Measurements from ENCODE around the gene RSRC1. TPM values are rescaled to one million over a fixed set of nuclear protein-coding genes. Genes with fewer than 3 reads are reported as not detected.

RSRC1 gene
- total and polyA plus RNA-seq, 10 donors = 7.2 to 56.5 (median 33.1) TPM

DNA sequence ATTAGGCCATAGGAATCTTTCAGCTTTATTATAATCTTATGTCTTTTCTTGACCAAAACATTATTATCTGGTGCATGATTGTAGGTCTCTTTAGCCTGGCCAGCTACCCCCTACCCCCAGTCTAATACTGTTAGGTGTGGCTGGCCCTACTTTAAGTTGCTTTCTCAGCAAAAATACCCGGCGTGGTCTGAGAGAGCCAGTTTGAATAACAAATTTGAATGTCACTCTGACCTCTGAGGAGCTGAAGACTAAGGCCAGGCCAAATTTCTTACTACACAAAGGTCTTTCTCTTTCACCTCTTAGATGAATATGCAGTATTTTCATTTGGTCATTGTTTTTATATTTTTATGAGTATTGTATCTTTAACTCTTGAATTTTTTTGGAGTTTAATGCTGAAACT is 272.6 kb downstream of the RSRC1 start:
- H3K27ac ChIP-seq = no peak overlapping the region
- no peak overlapping the region for H3K4me3 ChIP-seq
- no peaks in the 10 kb centered on the region for H3K9me3 ChIP-seq
- DNase-seq = no peak
- no peaks in the 10 kb centered on the region for H3K36me3 ChIP-seq
- no peaks in the 10 kb centered on the region for H3K4me1 ChIP-seq
- intact Hi-C loops (cut with DNase I; ENCODE audit: low total_unique reads) = no loop called here
- no peaks in the 10 kb centered on the region for H3K27me3 ChIP-seq (replicated peaks in 1 of 7)
- TF ChIP-seq POLR2AphosphoS5 (IDR thresholded peaks at IDR 0.05) (no peak), POLR2A (IDR thresholded peaks at IDR 0.05) (no peak)
- TF ChIP-seq, protein P1, sequence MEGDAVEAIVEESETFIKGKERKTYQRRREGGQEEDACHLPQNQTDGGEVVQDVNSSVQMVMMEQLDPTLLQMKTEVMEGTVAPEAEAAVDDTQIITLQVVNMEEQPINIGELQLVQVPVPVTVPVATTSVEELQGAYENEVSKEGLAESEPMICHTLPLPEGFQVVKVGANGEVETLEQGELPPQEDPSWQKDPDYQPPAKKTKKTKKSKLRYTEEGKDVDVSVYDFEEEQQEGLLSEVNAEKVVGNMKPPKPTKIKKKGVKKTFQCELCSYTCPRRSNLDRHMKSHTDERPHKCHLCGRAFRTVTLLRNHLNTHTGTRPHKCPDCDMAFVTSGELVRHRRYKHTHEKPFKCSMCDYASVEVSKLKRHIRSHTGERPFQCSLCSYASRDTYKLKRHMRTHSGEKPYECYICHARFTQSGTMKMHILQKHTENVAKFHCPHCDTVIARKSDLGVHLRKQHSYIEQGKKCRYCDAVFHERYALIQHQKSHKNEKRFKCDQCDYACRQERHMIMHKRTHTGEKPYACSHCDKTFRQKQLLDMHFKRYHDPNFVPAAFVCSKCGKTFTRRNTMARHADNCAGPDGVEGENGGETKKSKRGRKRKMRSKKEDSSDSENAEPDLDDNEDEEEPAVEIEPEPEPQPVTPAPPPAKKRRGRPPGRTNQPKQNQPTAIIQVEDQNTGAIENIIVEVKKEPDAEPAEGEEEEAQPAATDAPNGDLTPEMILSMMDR (IDR thresholded peaks at IDR 0.05 in 8 of 11, conservative IDR thresholded peaks at IDR 0.05 in 3 of 11) = no peak
- 66 to 97% (median 71%) methylated on average over 2 of the region's 2 CpGs for WGBS, 5 donors

GRCh38 chr3:158384019-158384418 is 274.1 kb downstream of the RSRC1 start:
- Histone ChIP-seq H3K36me3 (no peaks in the 10 kb centered on the region), H3K27me3 (replicated peaks in 1 of 7) (no peaks in the 10 kb centered on the region), H3K9me3 (no peaks in the 10 kb centered on the region), H3K4me1 (no peaks in the 10 kb centered on the region), H3K27ac (no peak overlapping the region), H3K4me3 (no peak overlapping the region)
- intact Hi-C loops (cut with DNase I; ENCODE audit: low total_unique reads) = no loop called here
- 85 to 94% (median 92%) methylated on average over 2 of the region's 2 CpGs for WGBS, 5 donors
- TF ChIP-seq, protein P1 (IDR thresholded peaks at IDR 0.05 in 8 of 11, conservative IDR thresholded peaks at IDR 0.05 in 3 of 11) = no peak
- TF ChIP-seq POLR2AphosphoS5 (IDR thresholded peaks at IDR 0.05) = no peak
- no peak for TF ChIP-seq POLR2A (IDR thresholded peaks at IDR 0.05)
- no peak for DNase-seq

GRCh38 chr3:158395421-158395820 is 285.5 kb downstream of the RSRC1 start:
- no peaks in the 10 kb centered on the region for H3K36me3 ChIP-seq
- intact Hi-C loops (cut with DNase I; ENCODE audit: low total_unique reads) = no loop called here
- TF ChIP-seq, protein P1 (IDR thresholded peaks at IDR 0.05 in 8 of 11, conservative IDR thresholded peaks at IDR 0.05 in 3 of 11) = no peak
- no peak for TF ChIP-seq POLR2A (IDR thresholded peaks at IDR 0.05)
- TF ChIP-seq POLR2AphosphoS5 (IDR thresholded peaks at IDR 0.05) = no peak
- H3K27ac ChIP-seq = no peak overlapping the region
- H3K9me3 ChIP-seq = peaks cover 0 to 32% (median 20%) of the 10 kb centered on the region in 8 donors
- H3K27me3 ChIP-seq (replicated peaks in 1 of 7) = no peaks in the 10 kb centered on the region
- H3K4me3 ChIP-seq = no peak overlapping the region
- DNase-seq = no peak
- no peaks in the 10 kb centered on the region for H3K4me1 ChIP-seq
- 71 to 100% (median 97%) methylated on average over 2 of the region's 2 CpGs for WGBS, 5 donors

DNA sequence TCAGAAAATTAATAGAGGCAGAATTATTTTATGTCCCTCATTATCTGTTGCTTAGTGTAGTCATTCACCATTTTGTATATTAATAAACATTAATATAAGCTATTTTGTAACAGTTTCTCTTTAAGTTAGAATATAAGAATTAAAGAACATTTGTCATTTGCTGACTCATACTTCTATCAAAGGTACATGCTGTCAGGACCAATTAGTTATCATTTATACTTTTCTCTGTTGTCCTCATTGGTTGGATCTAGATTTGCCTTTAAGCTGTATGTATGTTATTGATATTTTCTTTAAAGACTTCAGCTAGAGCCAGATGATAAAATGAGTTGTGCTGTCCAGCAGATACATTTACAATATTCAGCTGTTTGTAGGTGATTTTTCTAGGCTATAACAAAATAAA is 292.7 kb downstream of the RSRC1 start:
- Histone ChIP-seq H3K4me1 (no peaks in the 10 kb centered on the region), H3K9me3 (no peaks in the 10 kb centered on the region), H3K36me3 (no peaks in the 10 kb centered on the region), H3K27me3 (replicated peaks in 1 of 7) (no peaks in the 10 kb centered on the region), H3K27ac (no peak overlapping the region), H3K4me3 (no peak overlapping the region)
- intact Hi-C loops (cut with DNase I; ENCODE audit: low total_unique reads) = no loop called here
- DNase-seq = no peak
- TF ChIP-seq, protein P1 (IDR thresholded peaks at IDR 0.05 in 8 of 11, conservative IDR thresholded peaks at IDR 0.05 in 3 of 11) = no peak
- no peak for TF ChIP-seq POLR2A (IDR thresholded peaks at IDR 0.05)
- TF ChIP-seq POLR2AphosphoS5 (IDR thresholded peaks at IDR 0.05) = no peak

Data from spleen (tissue), 11 donors.